Pancreas (tissue), 10 donors: ENCODE results near the gene RPF1. TPM values are rescaled to one million over a fixed set of nuclear protein-coding genes. Genes with fewer than 3 reads are reported as not detected.

Experiments used
- ATAC-seq, 4 donors: fragments of 200-7000 bp; cut with Tn5 transposase; one replicate each; pipeline versions ENCODE4 v1.8.0 to v1.9.1; 2020; ENCODE audit warnings: mild to moderate bottlenecking in 4 of 4, moderate library complexity in 4 of 4
- DNase-seq, 6 donors: peaks; one replicate each; pipeline ENCODE4 v3.0.0-alpha.2; 2020
- FAIRE-seq: peaks from 2 replicates; lab custom pipeline; 2012; peaks lifted over from hg19 to GRCh38; lab: Jason Lieb, UNC
- H3K27ac ChIP-seq, 4 donors: fragments of 200-600 bp; sonication (generic); 1 replicate in 3 of 4; 2 replicates in 1 of 4; pipeline versions ENCODE4 v1.5.0 to v1.8.0; 2020
- H3K27me3 ChIP-seq, 4 donors: fragments of 200-600 bp; one replicate each; pipeline ENCODE4 v1.8.0; 2021
- H3K36me3 ChIP-seq, 3 donors: fragments of 200-600 bp; sonication (generic) in 1 of 3; one replicate each; pipeline versions ENCODE4 v1.5.0 to v1.8.0; 2020 to 2021
- H3K4me1 ChIP-seq, 3 donors: fragments of 200-600 bp; one replicate each; pipeline ENCODE4 v1.8.0; 2021
- H3K4me3 ChIP-seq, 4 donors: fragments of 200-600 bp; sonication (generic) in 2 of 4; one replicate each; pipeline versions ENCODE4 v1.5.0 to v1.8.0; 2020 to 2021
- H3K9me3 ChIP-seq, 4 donors: fragments of 200-600 bp; one replicate each; pipeline ENCODE4 v1.8.0; 2021
- WGBS, 2 donors: extraction: QIAGEN DNeasy Blood & Tissue Kit; methylation state at CpG; one replicate each; pipeline ENCODE4 v1.1.7; 2013; 5-methylcytosine and 5-hydroxymethylcytosine counted together
- intact Hi-C, 3 donors: fragments of 100-400 bp; cut with DNase I; formaldehyde crosslinking; loops; one replicate each; pipeline versions ENCODE4 v1.11.1 to v1.14.2; 2022
- polyA plus RNA-seq, 2 donors: library from polyadenylated mRNA; stranded (reverse); fragments of 200-250 nt; gene quantifications; one replicate each; pipeline ENCODE4 v1.2.3, GENCODE V29; 2013
- total RNA-seq, 6 donors: library from RNA; stranded (reverse); fragmentation: NEBNext Ultra II Directional in 4 of 6; extraction: Animal tissue kit (Norgen Biotek cat#: 25700) in 4 of 6; gene quantifications; one replicate each; pipeline versions ENCODE4 v1.2.1 to v1.2.4, GENCODE V29; 2021 to 2023
- TF ChIP-seq, protein P1 (sequence below), 4 donors: fragments of 200-600 bp; sonication (generic) in 3 of 4; IDR thresholded peaks; one replicate each; pipeline versions ENCODE4 v1.5.0 to v1.8.0; 2021; ENCODE audit warnings: antibody characterized with exemption in 4 of 4
- donor health status: healthy with polysubstance abuse.
- donor health status: DM: no; HTN: no; CAD: no; lungs with moderate emphysema.
- donor health status: DM: no; HTN: no; CAD: no.
- donor health status: control.
- donor health status: control.
- donor health status: Bipolar disorder and iron deficiency.
- donor health status: DM: yes; HTN: yes; CAD: no.
- donor health status: DM: no; HTN: no; CAD: no.
- donor health status: DM: no; HTN: no; CAD: no.
- donor health status: DM: yes; HTN: yes; CAD: no.

Gene RPF1
- total and polyA plus RNA-seq, 8 donors = 7.2 to 23.3 (median 11.0) TPM

DNA sequence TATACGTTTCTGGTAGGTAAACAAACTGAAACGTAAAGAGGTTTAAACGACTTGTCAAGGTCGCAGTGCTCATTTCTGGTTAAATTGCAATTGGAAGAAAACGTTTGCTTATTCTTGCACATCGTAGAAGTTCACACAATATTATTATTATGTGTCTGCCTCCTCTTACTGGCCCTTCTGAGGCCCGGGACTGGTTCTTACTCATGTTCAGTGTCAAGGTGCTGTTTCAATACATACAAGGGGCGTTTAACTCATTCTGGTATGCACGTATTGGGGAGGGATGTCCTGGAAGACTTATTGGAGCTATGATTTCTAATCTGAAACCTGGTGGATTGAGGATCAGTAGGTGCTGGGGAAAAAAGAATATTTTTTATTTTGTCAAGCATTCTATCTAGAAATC lies 932 bp downstream of the RPF1 start:
- Histone ChIP-seq H3K4me1 (peaks cover 0 to 23% (median 22%) of the 10 kb centered on the region in 3 donors), H3K4me3 (peak overlapping the region; percentile 53 to 78 (median 64)), H3K9me3 (no peaks in the 10 kb centered on the region), H3K36me3 (peaks cover 0 to 16% (median 0%) of the 10 kb centered on the region in 3 donors), H3K27me3 (peaks cover 0 to 18% (median 0%) of the 10 kb centered on the region in 4 donors), H3K27ac (peak overlapping the region in 1 of 4 donors; percentile 84)
- ATAC-seq (peak; percentile 2 to 32 (median 8)), DNase-seq (no peak), FAIRE-seq (no peak)
- TF ChIP-seq, protein P1, sequence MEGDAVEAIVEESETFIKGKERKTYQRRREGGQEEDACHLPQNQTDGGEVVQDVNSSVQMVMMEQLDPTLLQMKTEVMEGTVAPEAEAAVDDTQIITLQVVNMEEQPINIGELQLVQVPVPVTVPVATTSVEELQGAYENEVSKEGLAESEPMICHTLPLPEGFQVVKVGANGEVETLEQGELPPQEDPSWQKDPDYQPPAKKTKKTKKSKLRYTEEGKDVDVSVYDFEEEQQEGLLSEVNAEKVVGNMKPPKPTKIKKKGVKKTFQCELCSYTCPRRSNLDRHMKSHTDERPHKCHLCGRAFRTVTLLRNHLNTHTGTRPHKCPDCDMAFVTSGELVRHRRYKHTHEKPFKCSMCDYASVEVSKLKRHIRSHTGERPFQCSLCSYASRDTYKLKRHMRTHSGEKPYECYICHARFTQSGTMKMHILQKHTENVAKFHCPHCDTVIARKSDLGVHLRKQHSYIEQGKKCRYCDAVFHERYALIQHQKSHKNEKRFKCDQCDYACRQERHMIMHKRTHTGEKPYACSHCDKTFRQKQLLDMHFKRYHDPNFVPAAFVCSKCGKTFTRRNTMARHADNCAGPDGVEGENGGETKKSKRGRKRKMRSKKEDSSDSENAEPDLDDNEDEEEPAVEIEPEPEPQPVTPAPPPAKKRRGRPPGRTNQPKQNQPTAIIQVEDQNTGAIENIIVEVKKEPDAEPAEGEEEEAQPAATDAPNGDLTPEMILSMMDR (IDR thresholded peaks at IDR 0.05) = no peak
- WGBS, 2 donors = 1% methylated on average over 9 of the region's 9 CpGs
- intact Hi-C loops = no loop called here

DNA sequence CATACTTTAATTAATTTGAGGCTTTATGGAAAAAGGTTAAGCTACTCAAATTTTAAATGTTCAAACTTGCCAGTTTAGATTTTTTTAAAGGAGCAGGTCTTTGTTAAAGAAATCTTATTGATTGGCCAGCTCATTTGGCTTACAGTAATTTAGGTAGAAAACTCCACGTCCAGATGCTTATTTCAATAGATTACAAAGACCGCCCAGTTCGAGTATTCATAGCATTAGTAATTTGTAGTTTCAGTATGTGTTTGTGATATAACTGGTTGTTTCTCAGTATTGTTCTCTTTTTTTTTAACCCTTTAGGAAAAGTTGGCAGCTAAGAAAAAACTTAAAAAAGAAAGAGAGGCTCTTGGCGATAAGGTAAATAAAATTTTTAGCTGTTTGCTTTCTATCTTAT lies 1.6 kb downstream of the RPF1 start:
- TF ChIP-seq, protein P1 (IDR thresholded peaks at IDR 0.05) = no peak
- FAIRE-seq = no peak
- H3K27me3 ChIP-seq = peaks cover 0 to 18% (median 0%) of the 10 kb centered on the region in 4 donors
- intact Hi-C loops = no loop called here
- no peak for ATAC-seq
- DNase-seq = no peak
- no peak overlapping the region for H3K27ac ChIP-seq
- no peaks in the 10 kb centered on the region for H3K9me3 ChIP-seq
- peak overlapping the region in 2 of 4 donors; percentile 61 to 78 for H3K4me3 ChIP-seq
- H3K36me3 ChIP-seq = peaks cover 0 to 16% (median 0%) of the 10 kb centered on the region in 3 donors
- H3K4me1 ChIP-seq = peaks cover 0 to 23% (median 22%) of the 10 kb centered on the region in 3 donors
- 66 to 68% methylated on average over 4 of the region's 4 CpGs for WGBS, 2 donors

DNA sequence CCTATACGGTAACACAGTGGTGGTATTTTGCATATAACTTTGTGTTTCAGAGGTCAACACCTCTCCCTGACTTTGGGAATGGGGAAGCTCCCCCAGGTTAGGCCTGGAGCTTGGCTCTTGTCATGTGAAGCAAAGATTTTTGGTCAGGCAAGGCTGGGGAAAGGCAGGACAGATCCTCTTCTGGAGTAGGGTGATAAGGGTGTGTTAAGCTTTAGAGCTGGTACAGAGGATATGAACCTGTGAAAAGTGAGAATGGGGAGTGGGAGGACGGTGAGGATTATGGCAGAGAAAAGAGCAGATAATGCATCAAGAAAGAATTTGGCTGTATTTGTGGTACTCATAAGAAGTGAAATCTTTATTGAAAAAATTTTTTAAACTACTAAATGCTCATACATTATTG lies 2.3 kb downstream of the RPF1 start:
- TF ChIP-seq, protein P1 (IDR thresholded peaks at IDR 0.05) = no peak
- FAIRE-seq (no peak), ATAC-seq (no peak), DNase-seq (no peak)
- H3K27me3 ChIP-seq = peaks cover 0 to 13% (median 0%) of the 10 kb centered on the region in 4 donors
- 96% methylated on average over 2 of the region's 2 CpGs for WGBS, 2 donors
- H3K4me3 ChIP-seq = no peak overlapping the region
- H3K9me3 ChIP-seq = no peaks in the 10 kb centered on the region
- intact Hi-C loops = no loop called here
- H3K36me3 ChIP-seq = peaks cover 0 to 16% (median 0%) of the 10 kb centered on the region in 3 donors
- no peak overlapping the region for H3K27ac ChIP-seq
- peaks cover 0 to 23% (median 22%) of the 10 kb centered on the region in 3 donors for H3K4me1 ChIP-seq

DNA sequence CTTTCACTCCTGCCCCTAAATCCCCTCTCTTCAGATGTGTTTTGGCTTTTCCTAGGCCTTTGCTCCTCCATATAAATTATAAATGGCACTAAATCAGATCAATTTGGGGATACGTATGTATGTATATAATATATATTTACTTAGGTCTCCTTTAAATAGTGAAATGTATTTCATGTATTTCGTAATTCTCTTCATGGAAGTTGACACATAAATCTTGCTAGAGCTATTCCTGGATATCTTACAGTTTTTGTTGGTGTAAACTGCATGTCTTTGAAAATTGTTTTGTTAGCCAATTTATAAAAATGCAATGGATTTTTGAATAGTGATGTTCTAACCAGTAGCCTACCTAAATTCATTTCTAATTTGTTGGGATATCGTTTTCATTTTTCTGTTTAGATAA lies 9.0 kb downstream of the RPF1 start:
- Histone ChIP-seq H3K4me3 (no peak overlapping the region), H3K36me3 (peaks cover 0 to 30% (median 0%) of the 10 kb centered on the region in 3 donors), H3K4me1 (peaks cover 0 to 5% (median 3%) of the 10 kb centered on the region in 3 donors), H3K27ac (no peak overlapping the region), H3K9me3 (no peaks in the 10 kb centered on the region), H3K27me3 (no peaks in the 10 kb centered on the region)
- 61 to 75% methylated on average over 3 of the region's 3 CpGs for WGBS, 2 donors
- FAIRE-seq (no peak), DNase-seq (no peak), ATAC-seq (no peak)
- TF ChIP-seq, protein P1 (IDR thresholded peaks at IDR 0.05) = no peak
- intact Hi-C loops = no loop called here

DNA sequence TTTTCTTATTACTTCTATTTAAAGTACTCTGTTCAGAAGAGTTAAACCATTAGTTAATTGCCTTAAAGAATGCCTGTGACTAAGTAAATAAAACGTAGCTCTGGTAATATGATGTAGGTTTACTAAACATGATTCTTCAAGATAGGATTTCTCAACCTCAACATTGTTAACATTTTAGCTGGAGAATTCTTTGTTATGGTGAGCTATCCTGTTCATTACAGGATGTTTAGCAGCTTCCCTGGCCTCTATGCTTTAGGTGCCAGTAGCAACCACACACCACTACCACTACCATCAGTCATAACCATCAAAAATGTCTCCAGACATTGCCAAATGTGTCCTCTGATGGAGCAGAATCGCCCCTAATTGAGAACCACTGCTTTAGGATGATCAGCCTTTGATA lies 10.7 kb downstream of the RPF1 start:
- Histone ChIP-seq H3K27me3 (no peaks in the 10 kb centered on the region), H3K27ac (no peak overlapping the region), H3K4me3 (no peak overlapping the region), H3K4me1 (peaks cover 0 to 5% (median 3%) of the 10 kb centered on the region in 3 donors), H3K36me3 (peaks cover 0 to 21% (median 0%) of the 10 kb centered on the region in 3 donors), H3K9me3 (no peaks in the 10 kb centered on the region)
- TF ChIP-seq, protein P1 (IDR thresholded peaks at IDR 0.05) = no peak
- ATAC-seq (no peak), FAIRE-seq (no peak), DNase-seq (no peak)
- intact Hi-C loops = no loop called here
- WGBS, 2 donors = 88 to 89% methylated on average over 2 of the region's 2 CpGs
